Fibroblast of the conjunctiva (primary cell): ENCODE measurements around the gene TMPRSS11A.
A peak's percentile ranks its signal among the peaks of the same experiment; 100 is the strongest.

Experiments used
- DNase-seq: peaks from one replicate; pipeline ENCODE4 v3.0.0-alpha.2; 2010; ENCODE audit warnings: low read depth

The TMPRSS11A gene

DNA sequence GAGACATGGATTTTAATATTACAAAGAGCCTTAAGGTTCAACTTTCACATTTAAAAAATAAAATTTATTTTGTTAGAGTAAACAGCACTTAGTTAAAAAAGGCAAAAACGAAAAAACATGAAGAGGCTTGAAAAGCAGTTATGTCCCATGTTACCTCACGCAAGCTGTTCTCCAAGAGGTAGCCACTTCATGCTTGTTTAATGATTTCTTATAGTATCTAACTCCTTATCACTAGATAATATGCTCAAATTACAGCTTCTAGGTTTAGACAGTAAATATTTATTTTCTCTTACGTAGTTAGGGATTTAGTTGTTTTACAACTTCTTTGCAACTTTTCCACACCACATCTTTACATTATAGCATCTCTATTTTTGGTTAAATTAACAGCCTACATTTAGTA is 51.7 kb downstream of the TMPRSS11A start:
- no peak for DNase-seq

GRCh38 chr4:67911141-67911540 is 52.2 kb downstream of the TMPRSS11A start:
- DNase-seq, result no peak

DNA sequence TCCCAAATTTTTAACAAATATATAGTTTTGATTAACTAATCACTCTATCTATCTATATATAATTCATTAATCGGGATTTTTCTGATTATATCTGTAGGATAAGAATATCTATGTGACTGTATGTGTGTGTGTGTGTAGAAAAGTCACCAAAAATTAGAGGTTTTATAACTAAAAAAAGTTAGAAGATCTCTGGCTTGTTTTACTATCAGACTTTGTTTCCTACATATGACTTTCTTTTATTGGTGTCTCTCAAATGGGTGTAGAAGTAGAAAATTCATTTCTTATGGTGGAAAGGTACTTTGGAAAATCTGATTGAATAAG is 52.7 kb downstream of the TMPRSS11A start:
- no peak for DNase-seq

DNA sequence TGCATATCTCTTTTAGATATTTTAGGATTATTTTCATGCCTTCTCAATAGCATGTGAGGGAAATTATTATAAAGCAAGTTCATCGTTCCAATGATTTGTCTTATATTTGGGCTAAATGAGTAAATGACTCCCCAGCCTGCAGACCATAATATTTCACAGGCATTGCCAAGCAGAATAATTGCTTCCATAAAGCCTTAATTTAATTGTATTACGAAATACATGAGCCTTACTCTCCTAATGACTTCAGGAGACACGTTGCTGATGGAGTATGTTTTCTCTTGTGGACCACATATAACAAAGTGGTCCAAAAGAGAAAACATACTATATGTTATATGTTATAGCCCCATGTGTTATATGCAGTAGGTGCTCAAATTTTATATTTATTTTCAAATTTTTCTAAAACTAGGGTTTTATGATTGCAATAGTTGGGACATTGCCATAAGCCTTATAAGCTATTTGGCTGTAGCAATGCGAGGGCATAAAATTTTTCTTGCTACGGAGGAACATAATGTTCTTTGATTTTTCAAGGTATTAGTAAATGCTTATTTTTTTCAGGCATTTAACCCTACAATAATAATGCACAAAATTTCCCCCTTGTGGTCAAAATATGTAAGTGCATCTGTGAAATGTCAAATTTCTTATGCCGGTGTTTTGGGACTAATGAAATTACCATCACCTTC is 53.2 kb downstream of the TMPRSS11A start:
- peak; percentile 45 for DNase-seq

- DNase-seq, result no peak
Measured at GRCh38 chr4:67907650-67908049, 55.6 kb downstream of the TMPRSS11A start.

DNA sequence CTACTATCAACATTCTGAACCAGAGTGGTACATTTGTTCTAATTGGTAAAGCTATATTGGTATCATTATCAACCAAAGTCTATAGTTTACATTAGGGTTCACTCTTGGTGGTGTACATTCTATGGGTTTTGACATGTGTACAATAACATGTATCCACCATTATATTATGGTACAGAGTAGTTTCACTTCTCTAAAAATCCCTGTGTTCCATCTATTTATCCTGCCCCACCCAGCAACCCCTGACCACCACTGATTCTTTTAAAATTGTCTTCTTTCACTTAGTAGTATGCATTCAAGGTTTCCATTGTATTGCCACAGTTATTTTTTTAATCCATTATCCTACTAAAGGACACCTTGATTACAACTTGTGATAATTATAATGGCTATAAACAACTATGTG is 64.2 kb downstream of the TMPRSS11A start:
- DNase-seq, result no peak

- DNase-seq, result no peak
Measured at GRCh38 chr4:67897686-67898085, 65.6 kb downstream of the TMPRSS11A start.

- DNase-seq, result no peak
Measured at GRCh38 chr4:67896421-67897065, 66.8 kb downstream of the TMPRSS11A start.

- no peak for DNase-seq
Measured at GRCh38 chr4:67894659-67895058, 68.6 kb downstream of the TMPRSS11A start.

DNA sequence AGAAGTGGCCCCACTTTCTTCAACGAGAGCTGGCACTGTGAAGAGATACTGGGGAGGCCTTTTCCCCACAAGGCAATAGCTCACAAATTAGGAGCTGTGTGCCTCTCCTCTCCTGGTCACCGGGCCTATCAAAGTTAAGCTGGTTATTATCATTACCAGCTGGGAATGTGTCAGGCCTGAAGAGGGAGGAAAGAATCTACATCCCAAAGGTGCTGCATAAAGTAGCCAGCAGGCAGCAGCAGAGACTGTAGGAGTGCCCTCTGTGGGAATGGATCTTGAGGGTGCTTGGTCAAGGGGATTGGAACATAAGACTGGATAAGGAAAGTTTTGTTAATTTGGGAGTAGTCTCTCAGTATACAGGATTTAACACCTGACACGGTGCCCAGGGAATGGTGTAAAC is 70.4 kb downstream of the TMPRSS11A start:
- no peak for DNase-seq

- DNase-seq, result no peak
Measured at GRCh38 chr4:67892253-67892652, 71.0 kb downstream of the TMPRSS11A start.

GRCh38 chr4:67891645-67892044 is 71.6 kb downstream of the TMPRSS11A start:
- DNase-seq, result no peak

DNA sequence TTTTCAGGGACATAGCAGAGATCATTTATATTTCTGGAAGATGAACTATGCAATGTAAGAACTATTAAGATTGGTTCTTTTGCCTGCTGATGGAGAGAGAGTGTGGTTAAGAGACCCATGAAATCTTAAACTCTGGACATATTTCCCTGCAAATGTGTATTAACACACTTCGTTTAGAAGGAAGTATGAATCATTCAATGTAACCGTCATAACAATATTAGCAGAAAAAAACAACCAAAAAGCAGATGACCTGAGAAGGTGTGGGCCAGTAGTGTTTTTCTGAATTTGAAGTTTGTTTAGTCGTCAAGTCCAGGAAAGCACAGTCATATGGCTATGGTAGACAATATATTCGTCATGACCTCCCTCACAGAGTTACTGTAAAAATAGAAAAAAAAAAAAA is 77.0 kb downstream of the TMPRSS11A start:
- DNase-seq, result no peak

DNA sequence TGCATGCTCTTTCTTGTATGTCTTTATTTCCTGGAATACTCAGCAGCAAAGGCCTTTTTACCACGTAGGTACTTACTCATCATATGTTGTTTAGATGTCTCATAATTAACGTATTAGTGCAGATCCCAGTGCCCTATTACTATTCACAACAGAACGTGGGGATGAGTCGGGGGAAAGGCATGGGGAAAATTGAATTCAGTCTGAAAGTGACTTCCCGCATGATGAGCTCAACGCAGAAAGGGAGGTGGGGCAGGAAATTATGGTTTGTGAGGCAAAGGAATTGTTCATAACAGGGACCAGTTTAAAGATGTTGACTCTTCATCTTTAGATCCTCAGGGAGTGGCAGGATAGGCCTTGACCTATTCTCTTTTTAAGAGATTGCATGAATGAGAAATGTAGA is 77.5 kb downstream of the TMPRSS11A start:
- DNase-seq, result no peak

GRCh38 chr4:67884701-67885100 is 78.6 kb downstream of the TMPRSS11A start:
- DNase-seq, result no peak

DNA sequence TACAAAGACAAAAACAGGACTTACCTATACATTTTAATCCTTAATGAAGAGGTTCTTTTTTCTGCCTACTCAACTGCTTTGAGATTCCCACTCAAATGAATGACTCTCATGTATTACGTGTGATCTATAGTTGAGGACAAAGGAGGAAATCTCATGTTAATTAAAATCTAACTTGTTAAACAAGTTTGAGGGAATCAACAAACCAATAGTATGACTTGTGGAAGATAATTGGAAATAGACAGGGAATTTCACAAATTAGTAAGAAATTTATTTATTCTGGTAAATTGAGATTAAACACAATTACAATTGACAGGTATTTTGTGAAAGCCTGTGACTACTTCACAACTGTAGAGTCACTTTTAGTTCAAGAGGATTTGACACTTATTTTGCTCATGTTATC is 79.4 kb downstream of the TMPRSS11A start, which contains the start of gene TMPRSS11D:
TMPRSS11D (minus strand) TSS at position 101 of the 400 bp plus-strand sequence; CDS start at position 32, 69 bp downstream.
- DNase-seq, result no peak

GRCh38 chr4:67883458-67883857 is 79.8 kb downstream of the TMPRSS11A start:
- no peak for DNase-seq

GRCh38 chr4:67880866-67881610 is 82.3 kb downstream of the TMPRSS11A start:
- no peak for DNase-seq

GRCh38 chr4:67879486-67879885 is 83.8 kb downstream of the TMPRSS11A start:
- no peak for DNase-seq

DNA sequence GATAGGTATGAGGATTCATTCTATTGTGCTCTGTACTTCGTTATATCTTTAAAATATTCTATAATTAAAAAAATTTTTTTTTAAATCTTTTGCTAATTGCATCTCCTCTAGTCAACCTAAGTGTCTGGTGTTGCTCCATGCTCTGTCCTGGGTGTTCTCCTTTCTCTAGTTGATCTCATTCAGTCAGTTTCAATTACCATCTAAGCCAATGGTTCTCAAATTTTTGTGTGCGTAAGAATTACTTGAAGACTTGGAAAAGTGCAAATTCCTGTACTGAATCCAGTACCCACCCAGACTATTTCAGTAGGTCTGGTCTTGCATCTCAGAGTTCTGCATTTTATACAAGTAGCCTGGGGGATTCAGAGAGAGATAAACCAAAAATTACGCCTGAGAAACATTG is 86.2 kb downstream of the TMPRSS11A start:
- no peak for DNase-seq

- peak; percentile 80 for DNase-seq
Measured at GRCh38 chr4:67874986-67875385, 88.3 kb downstream of the TMPRSS11A start.

- DNase-seq, result no peak
Measured at GRCh38 chr4:67873116-67873515, 90.2 kb downstream of the TMPRSS11A start.

DNA sequence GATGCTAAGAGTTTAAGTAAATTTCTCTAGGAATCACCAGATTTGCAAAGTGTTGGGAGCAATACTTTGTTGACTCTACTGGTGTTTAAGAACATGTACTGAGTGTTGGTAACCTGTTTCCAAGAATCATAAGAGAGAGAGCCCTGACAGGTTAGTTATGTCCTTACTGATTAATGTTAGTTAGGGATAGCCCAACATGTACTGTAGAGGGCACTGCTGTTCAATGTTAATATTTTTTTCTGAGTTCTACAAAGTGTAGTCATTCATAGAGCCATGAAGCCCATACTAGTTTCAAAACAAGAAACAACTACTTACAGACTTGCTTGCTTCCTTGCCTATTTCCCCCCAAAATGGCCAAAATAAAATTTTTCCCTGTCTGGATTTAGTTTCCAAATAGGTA is 91.4 kb downstream of the TMPRSS11A start:
- peak; percentile 64 for DNase-seq
